Measurements from ENCODE around the gene CDC14B. TPM values are rescaled to one million over a fixed set of nuclear protein-coding genes. Genes with fewer than 3 reads are reported as not detected.

Gene CDC14B
- total and polyA plus RNA-seq, 2 donors (not counting 1 experiment from before 2014, with no cell fraction given) = 2.8 to 8.5 TPM

GRCh38 chr9:96559339-96559943, 60.2 kb downstream of the CDC14B start:
- CTCF ChIA-PET = no interaction called here

GRCh38 chr9:96557921-96558320, 61.7 kb downstream of the CDC14B start:
- no peak overlapping the region for H3K27ac ChIP-seq (ENCODE audit: low read length in 2 of 2)
- DNase-seq (no peak), ATAC-seq (ENCODE audit: low read depth) (no peak)
- H2AFZ ChIP-seq (ENCODE audit: insufficient read depth, low read depth, low read length, poor library complexity, severe bottlenecking) = no peak overlapping the region
- no peak for TF ChIP-seq EZH2 (IDR thresholded peaks at IDR 0.05; ENCODE audit: borderline replicate concordance, insufficient read depth, low read depth, low read length, poor library complexity, severe bottlenecking)
- no peak for TF ChIP-seq CTCF (IDR thresholded peaks at IDR 0.05)
- H3K4me1 ChIP-seq (ENCODE audit: control insufficient read depth in 2 of 2, insufficient read depth in 2 of 2, low read length in 2 of 2) = no peaks in the 10 kb centered on the region
- peaks cover 0 to 11% (median 0%) of the 10 kb centered on the region in 3 donors for H3K9me3 ChIP-seq (ENCODE audit: control extremely low read depth in 1 of 3, control insufficient read depth in 2 of 3, insufficient read depth in 1 of 3, low read length in 2 of 3)
- H3K79me2 ChIP-seq (ENCODE audit: control insufficient read depth, insufficient read depth, low read length) = no peaks in the 10 kb centered on the region
- Mint-ChIP-seq H3K27ac (no peak overlapping the region), H3K27me3 (no peaks in the 10 kb centered on the region), H3K4me3 (no peak overlapping the region), H3K4me1 (peaks cover 7% of the 10 kb centered on the region), H3K9me3 (ENCODE audit: insufficient read depth) (no peaks in the 10 kb centered on the region)
- no peak overlapping the region for H3K4me2 ChIP-seq (replicated peaks; ENCODE audit: low read depth, low read length, poor library complexity, severe bottlenecking)
- no peaks in the 10 kb centered on the region for H3K36me3 ChIP-seq (replicated peaks in 1 of 2; ENCODE audit: control extremely low read depth in 1 of 2, control insufficient read depth in 1 of 2, extremely low read depth in 1 of 2, insufficient read depth in 2 of 2, low read length in 1 of 2)
- H4K20me1 ChIP-seq (ENCODE audit: control insufficient read depth, insufficient read depth, low read length, poor library complexity, severe bottlenecking) = no peaks in the 10 kb centered on the region
- H3K4me3 ChIP-seq (ENCODE audit: control extremely low read depth in 1 of 5, extremely low read depth in 1 of 5, insufficient read depth in 1 of 5, low read depth in 2 of 5, low read length in 4 of 5) = no peak overlapping the region
- WGBS (ENCODE audit: insufficient coverage) = 57% methylated on average over 1 of the region's 1 CpG
- no peak overlapping the region for H3K9ac ChIP-seq (ENCODE audit: low read length)
- ChIA-PET POLR2A (no interaction called here), CTCF (interaction anchor here (2.3 kb wide), 1 partner anchor 9 kb away, joined by 8 read pairs; no protein-coding TSS in a partner anchor)
- H3K27me3 ChIP-seq (replicated peaks in 1 of 4; ENCODE audit: control extremely low read depth in 1 of 4, control insufficient read depth in 3 of 4, insufficient read depth in 4 of 4, low read length in 3 of 4) = no peaks in the 10 kb centered on the region
- intact Hi-C loops (cut with micrococcal nuclease) = no loop called here

More at GRCh38 chr9:96559339-96559943, 60.2 kb downstream of the CDC14B start:
- H2AFZ ChIP-seq (ENCODE audit: insufficient read depth, low read depth, low read length, poor library complexity, severe bottlenecking) = no peak overlapping the region
- POLR2A ChIA-PET = no interaction called here
- DNase-seq = no peak
- intact Hi-C loops (cut with micrococcal nuclease) = no loop called here
- H3K4me3 ChIP-seq (ENCODE audit: control extremely low read depth in 1 of 5, extremely low read depth in 1 of 5, insufficient read depth in 1 of 5, low read depth in 2 of 5, low read length in 4 of 5) = no peak overlapping the region
- Mint-ChIP-seq H3K4me3 (no peak overlapping the region), H3K27ac (no peak overlapping the region), H3K9me3 (ENCODE audit: insufficient read depth) (no peaks in the 10 kb centered on the region), H3K4me1 (peaks cover 7% of the 10 kb centered on the region), H3K27me3 (no peaks in the 10 kb centered on the region)
- H3K4me1 ChIP-seq (ENCODE audit: control insufficient read depth in 2 of 2, insufficient read depth in 2 of 2, low read length in 2 of 2) = no peaks in the 10 kb centered on the region
- H3K4me2 ChIP-seq (replicated peaks; ENCODE audit: low read depth, low read length, poor library complexity, severe bottlenecking) = no peak overlapping the region
- no peaks in the 10 kb centered on the region for H3K36me3 ChIP-seq (replicated peaks in 1 of 2; ENCODE audit: control extremely low read depth in 1 of 2, control insufficient read depth in 1 of 2, extremely low read depth in 1 of 2, insufficient read depth in 2 of 2, low read length in 1 of 2)
- no peak overlapping the region for H3K9ac ChIP-seq (ENCODE audit: low read length)
- TF ChIP-seq CTCF (IDR thresholded peaks at IDR 0.05) = no peak
- no peak for TF ChIP-seq EZH2 (IDR thresholded peaks at IDR 0.05; ENCODE audit: borderline replicate concordance, insufficient read depth, low read depth, low read length, poor library complexity, severe bottlenecking)
- H4K20me1 ChIP-seq (ENCODE audit: control insufficient read depth, insufficient read depth, low read length, poor library complexity, severe bottlenecking) = no peaks in the 10 kb centered on the region
- no peak overlapping the region for H3K27ac ChIP-seq (ENCODE audit: low read length in 2 of 2)
- no peaks in the 10 kb centered on the region for H3K79me2 ChIP-seq (ENCODE audit: control insufficient read depth, insufficient read depth, low read length)
- H3K27me3 ChIP-seq (replicated peaks in 1 of 4; ENCODE audit: control extremely low read depth in 1 of 4, control insufficient read depth in 3 of 4, insufficient read depth in 4 of 4, low read length in 3 of 4) = no peaks in the 10 kb centered on the region
- ATAC-seq (ENCODE audit: low read depth) = no peak
- peaks cover 0 to 11% (median 0%) of the 10 kb centered on the region in 3 donors for H3K9me3 ChIP-seq (ENCODE audit: control extremely low read depth in 1 of 3, control insufficient read depth in 2 of 3, insufficient read depth in 1 of 3, low read length in 2 of 3)
- WGBS (ENCODE audit: insufficient coverage) = 98% methylated on average over 5 of the region's 6 CpGs

Data from B cell (primary cell).